Activated T-cell treated with anti-CD3 and anti-CD28 coated beads, Interleukin-2, amount 50 U/mL, for 48 hours (primary cell): Measurements from ENCODE around the gene GRB2.
"Not testable (repeated sequence)": the region's sequence is repeated elsewhere in the genome, so short reads cannot be mapped to it uniquely, and the experiment has no call there.

Experiments used
- DNase-seq, 2 experiments: peaks; one replicate each; pipeline ENCODE4 v3.0.0-alpha.2; 2020

GRB2 gene

GRCh38 chr17:75384751-75385150, 20.7 kb downstream of the GRB2 start:
- DNase-seq, result no peak

GRCh38 chr17:75383842-75384195, 21.7 kb downstream of the GRB2 start:
- no peak for DNase-seq

- DNase-seq, result no peak
These were observed 24.7 kb downstream of the GRB2 start for GRCh38 chr17:75380750-75381149.

GRCh38 chr17:75380315-75380714, 25.2 kb downstream of the GRB2 start:
- no peak for DNase-seq

- DNase-seq, result not testable (repeated sequence)
These were observed 26.1 kb downstream of the GRB2 start for GRCh38 chr17:75379426-75379825.

GRCh38 chr17:75373280-75373679, 32.2 kb downstream of the GRB2 start:
- DNase-seq, result no peak

GRCh38 chr17:75371981-75372380, 33.5 kb downstream of the GRB2 start:
- peak in 1 of 2 experiments; percentile 36 for DNase-seq

- no peak for DNase-seq
These were observed 34.1 kb downstream of the GRB2 start for GRCh38 chr17:75371339-75371738.

- no peak for DNase-seq
These were observed 35.1 kb downstream of the GRB2 start for GRCh38 chr17:75370286-75370915.

- DNase-seq, result not testable (repeated sequence)
These were observed 37.4 kb downstream of the GRB2 start for GRCh38 chr17:75367838-75368789.

GRCh38 chr17:75367312-75367711, 38.2 kb downstream of the GRB2 start:
- peak in 1 of 2 experiments; percentile 48 for DNase-seq

GRCh38 chr17:75366432-75366831, 39.0 kb downstream of the GRB2 start:
- DNase-seq, result no peak

GRCh38 chr17:75365931-75366275, 39.6 kb downstream of the GRB2 start:
- no peak for DNase-seq

GRCh38 chr17:75365009-75365930, 40.2 kb downstream of the GRB2 start:
- DNase-seq, result no peak

- no peak for DNase-seq
These were observed 41.4 kb downstream of the GRB2 start for GRCh38 chr17:75364078-75364477.

- no peak for DNase-seq
These were observed 43.5 kb downstream of the GRB2 start for GRCh38 chr17:75361996-75362395.

GRCh38 chr17:75361344-75361743, 44.1 kb downstream of the GRB2 start:
- no peak for DNase-seq

GRCh38 chr17:75356260-75356937, 49.1 kb downstream of the GRB2 start:
- no peak for DNase-seq

- no peak for DNase-seq
These were observed 52.3 kb downstream of the GRB2 start for GRCh38 chr17:75353176-75353575.

GRCh38 chr17:75352079-75352569, 53.4 kb downstream of the GRB2 start:
- no peak for DNase-seq

GRCh38 chr17:75350706-75351105, 54.8 kb downstream of the GRB2 start:
- no peak for DNase-seq

GRCh38 chr17:75350029-75350428, 55.4 kb downstream of the GRB2 start:
- no peak for DNase-seq
